ENCODE data around the gene TUT1. TPM values are rescaled to one million over a fixed set of nuclear protein-coding genes. Genes with fewer than 3 reads are reported as not detected.
"Not testable (repeated sequence)": the region's sequence is repeated elsewhere in the genome, so short reads cannot be mapped to it uniquely, and the experiment has no call there.

The TUT1 gene
- total RNA-seq, 2 experiments from 2014 or later: 22.5 to 38.2 TPM

DNA sequence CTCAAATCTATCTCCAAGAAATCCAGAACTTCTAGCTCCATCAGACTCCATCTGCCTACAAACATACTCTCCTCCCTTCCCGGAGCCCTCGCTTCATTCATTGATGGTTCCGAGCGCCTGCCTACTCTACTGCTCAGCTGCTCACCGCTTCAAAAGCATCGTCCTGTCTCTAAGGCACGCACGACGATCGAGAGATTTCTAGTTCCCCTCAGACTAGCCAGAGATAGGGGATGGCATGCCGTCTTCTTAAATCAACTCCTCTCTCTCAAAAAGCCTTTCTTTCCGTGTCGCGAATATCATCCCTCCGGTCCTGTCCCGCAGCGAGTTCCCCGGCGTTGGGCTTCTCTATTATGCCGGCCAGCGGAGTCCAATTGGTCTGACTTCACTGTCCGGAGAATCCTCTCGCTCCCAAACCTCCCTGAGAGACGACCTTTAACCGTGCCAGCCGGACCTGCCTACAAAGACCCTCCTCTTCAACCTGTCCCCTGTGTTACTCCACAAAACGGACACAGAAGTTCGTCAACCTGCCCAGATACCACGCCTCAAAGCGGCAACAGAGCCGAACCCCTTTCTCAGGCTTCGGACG, 18.2 kb downstream of the TUT1 start:
- intact Hi-C loops (cut with micrococcal nuclease; ENCODE audit: unreplicated experiment): loop anchor here (5.0 kb wide), 1 partner anchor 309 kb away; the partner anchor contains the start of gene SLC3A2

DNA sequence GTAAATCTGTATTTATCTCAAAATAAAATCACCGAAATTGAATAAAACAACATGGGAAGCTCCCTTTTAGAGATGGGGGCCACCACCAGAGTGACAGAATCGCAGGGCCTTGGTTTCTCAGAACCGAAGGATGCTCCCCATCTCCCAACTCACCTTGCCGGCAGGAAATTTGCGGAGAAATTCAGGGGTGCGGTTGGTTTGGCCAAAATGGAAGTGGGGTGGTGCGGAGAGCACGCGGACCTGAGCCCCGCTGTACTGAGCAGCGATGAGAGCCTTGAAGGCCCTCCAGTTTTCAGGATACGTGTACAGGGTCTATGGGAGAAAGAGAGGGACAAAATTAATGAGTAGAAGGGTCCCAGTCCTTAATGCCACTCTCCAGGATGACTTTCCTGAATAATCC, 18.9 kb downstream of the TUT1 start:
- Histone ChIP-seq H3K9me3 (ENCODE audit: low read length) (no peaks in the 10 kb centered on the region), H3K4me2 (ENCODE audit: low read length) (peak overlapping the region; percentile 96), H3K9me2 (ENCODE audit: insufficient read depth, low read length) (no peaks in the 10 kb centered on the region), H3K27ac (ENCODE audit: low read depth, low read length, poor library complexity, severe bottlenecking) (peak overlapping the region; percentile 52), H3K4me1 (ENCODE audit: insufficient read depth, low read length, poor library complexity, severe bottlenecking) (peaks cover 35% of the 10 kb centered on the region), H3K79me2 (ENCODE audit: insufficient read depth, low read depth, low read length) (peaks cover 62% of the 10 kb centered on the region), H4K20me1 (ENCODE audit: insufficient read depth, low read length) (peaks cover 20% of the 10 kb centered on the region), H3K4me3 (ENCODE audit: low read depth, low read length, poor library complexity, severe bottlenecking) (peak overlapping the region; percentile 87), H3K36me3 (ENCODE audit: insufficient read depth, low read length) (peaks cover 90% of the 10 kb centered on the region), H2AFZ (ENCODE audit: low read length) (no peak overlapping the region)
- ChIA-PET CTCF (ENCODE audit: unreplicated experiment) (no interaction called here), POLR2A (interaction anchor here (0.7 to 1.4 kb wide), 5 partner anchors 11 to 155 kb away, joined by 3 to 4 read pairs (median 3); partner anchors contain the start of genes HNRNPUL2 and TUT1)
- no TSS peak for BruUV-seq (replicated peaks)
- TF ChIP-seq EZH2phosphoT487 (IDR thresholded peaks at IDR 0.05; ENCODE audit: borderline replicate concordance, low read depth, low read length) (no peak), CTCF (conservative IDR thresholded peaks at IDR 0.05; ENCODE audit: low read length) (no peak)
- DNase-seq (ENCODE audit: low spot score): no peak
- intact Hi-C loops (cut with micrococcal nuclease; ENCODE audit: unreplicated experiment): loop anchor here (5.0 kb wide), 1 partner anchor 310 kb away; the partner anchor contains the start of gene SLC3A2

More for the DNA sequence above, 18.2 kb downstream of the TUT1 start:
- peaks cover 35% of the 10 kb centered on the region for H3K4me1 ChIP-seq (ENCODE audit: insufficient read depth, low read length, poor library complexity, severe bottlenecking)
- DNase-seq (ENCODE audit: low spot score): peak; percentile 51
- POLR2A ChIA-PET: interaction anchor here (0.6 to 2.0 kb wide), 19 partner anchors 10 to 1318 kb away, joined by 3 to 35 read pairs (median 5); partner anchors contain the start of genes B3GAT3, C11orf98, CSKMT and HNRNPUL2
- no peak overlapping the region for H2AFZ ChIP-seq (ENCODE audit: low read length)
- BruUV-seq (replicated peaks): TSS peak; percentile 70
- H3K36me3 ChIP-seq (ENCODE audit: insufficient read depth, low read length): peaks cover 90% of the 10 kb centered on the region
- TF ChIP-seq CTCF (conservative IDR thresholded peaks at IDR 0.05; ENCODE audit: low read length) (no peak), EZH2phosphoT487 (IDR thresholded peaks at IDR 0.05; ENCODE audit: borderline replicate concordance, low read depth, low read length) (no peak)
- H3K79me2 ChIP-seq (ENCODE audit: insufficient read depth, low read depth, low read length): peaks cover 60% of the 10 kb centered on the region
- CTCF ChIA-PET (ENCODE audit: unreplicated experiment): interaction anchor here (1.0 to 1.2 kb wide), 2 partner anchors 18 to 149 kb away, joined by 5 read pairs; partner anchors contain the start of gene TUT1
- H4K20me1 ChIP-seq (ENCODE audit: insufficient read depth, low read length): peaks cover 20% of the 10 kb centered on the region
- H3K9me2 ChIP-seq (ENCODE audit: insufficient read depth, low read length): no peaks in the 10 kb centered on the region
- H3K4me2 ChIP-seq (ENCODE audit: low read length): peak overlapping the region; percentile 96
- H3K9me3 ChIP-seq (ENCODE audit: low read length): no peaks in the 10 kb centered on the region
- H3K27ac ChIP-seq (ENCODE audit: low read depth, low read length, poor library complexity, severe bottlenecking): peak overlapping the region; percentile 52
- H3K4me3 ChIP-seq (ENCODE audit: low read depth, low read length, poor library complexity, severe bottlenecking): peak overlapping the region; percentile 87

- POLR2A ChIA-PET: not testable (repeated sequence)
- H3K79me2 ChIP-seq (ENCODE audit: insufficient read depth, low read depth, low read length): peaks cover 70% of the 10 kb centered on the region
These were observed 19.8 kb downstream of the TUT1 start for GRCh38 chr11:62571493-62571892.

GRCh38 chr11:62570903-62571302, 20.4 kb downstream of the TUT1 start:
- intact Hi-C loops (cut with micrococcal nuclease; ENCODE audit: unreplicated experiment): loop anchor here (5.0 kb wide), 1 partner anchor 311 kb away; the partner anchor contains the start of gene SLC3A2
- Histone ChIP-seq H4K20me1 (ENCODE audit: insufficient read depth, low read length) (peaks cover 25% of the 10 kb centered on the region), H3K36me3 (ENCODE audit: insufficient read depth, low read length) (peaks cover 90% of the 10 kb centered on the region), H3K4me1 (ENCODE audit: insufficient read depth, low read length, poor library complexity, severe bottlenecking) (peaks cover 35% of the 10 kb centered on the region), H3K4me2 (ENCODE audit: low read length) (0 out of 2 replicates have a peak overlapping the region, but pooled peaks have one; percentile 96), H3K79me2 (ENCODE audit: insufficient read depth, low read depth, low read length) (peaks cover 76% of the 10 kb centered on the region)
- CTCF ChIA-PET (ENCODE audit: unreplicated experiment); H3K9me2 ChIP-seq (ENCODE audit: insufficient read depth, low read length); H2AFZ ChIP-seq (ENCODE audit: low read length); H3K4me3 ChIP-seq (ENCODE audit: low read depth, low read length, poor library complexity, severe bottlenecking); BruUV-seq (replicated peaks); H3K27ac ChIP-seq (ENCODE audit: low read depth, low read length, poor library complexity, severe bottlenecking); H3K9me3 ChIP-seq (ENCODE audit: low read length); DNase-seq (ENCODE audit: low spot score); POLR2A ChIA-PET: not testable (repeated sequence)

More at GRCh38 chr11:62571493-62571892, 19.8 kb downstream of the TUT1 start:
- H3K9me2 ChIP-seq (ENCODE audit: insufficient read depth, low read length); CTCF ChIA-PET (ENCODE audit: unreplicated experiment); DNase-seq (ENCODE audit: low spot score); H2AFZ ChIP-seq (ENCODE audit: low read length); BruUV-seq (replicated peaks); H3K9me3 ChIP-seq (ENCODE audit: low read length); H3K27ac ChIP-seq (ENCODE audit: low read depth, low read length, poor library complexity, severe bottlenecking): not testable (repeated sequence)
- intact Hi-C loops (cut with micrococcal nuclease; ENCODE audit: unreplicated experiment): loop anchor here (5.0 kb wide), 1 partner anchor 311 kb away; the partner anchor contains the start of gene SLC3A2
- Histone ChIP-seq H3K4me1 (ENCODE audit: insufficient read depth, low read length, poor library complexity, severe bottlenecking) (peaks cover 35% of the 10 kb centered on the region), H4K20me1 (ENCODE audit: insufficient read depth, low read length) (peaks cover 25% of the 10 kb centered on the region), H3K4me3 (ENCODE audit: low read depth, low read length, poor library complexity, severe bottlenecking) (peak overlapping the region; percentile 87), H3K4me2 (ENCODE audit: low read length) (peak overlapping the region; percentile 96), H3K36me3 (ENCODE audit: insufficient read depth, low read length) (peaks cover 90% of the 10 kb centered on the region)

Data from OCI-LY7 (cell line).